ENCODE results near the gene TGFBR1.

GRCh38 chr9:99069075-99069474 lies 35.8 kb upstream of the TGFBR1 start:
- TF ChIP-seq POLR2A (IDR thresholded peaks at IDR 0.05; ENCODE audit: low read depth, low read length) (no peak), POLR2AphosphoS5 (IDR thresholded peaks at IDR 0.05; ENCODE audit: low read depth, low read length) (no peak), TAF1 (IDR thresholded peaks at IDR 0.05; ENCODE audit: borderline replicate concordance, low read depth, low read length) (no peak)

Data from GM12892 (cell line).